ENCODE results near the gene OR5B21.

OR5B21 gene

DNA sequence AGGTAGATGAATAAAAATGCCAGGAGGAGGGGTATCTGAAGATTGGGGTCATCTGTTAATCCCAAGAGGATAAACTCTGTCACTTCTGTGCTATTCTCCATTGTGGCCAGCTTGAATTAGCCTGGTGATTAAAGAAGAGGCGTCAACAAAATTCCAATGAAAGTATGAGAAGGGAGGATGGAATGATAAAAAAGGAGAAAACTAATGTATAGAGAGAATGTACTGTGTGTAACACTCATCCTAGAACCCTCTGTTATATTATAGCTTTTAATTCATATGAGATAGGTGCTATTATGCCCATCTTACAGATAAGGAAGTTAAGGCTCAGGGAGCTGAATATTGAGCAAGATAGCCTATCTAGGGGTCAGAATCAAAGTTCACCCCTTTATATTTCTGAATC is at the start of gene OR5B21:
TSS of gene OR5B21 (minus strand) at position 101 of the 400 bp plus-strand sequence. CDS start at position 101, 0 bp downstream.
- no peak for DNase-seq

DNA sequence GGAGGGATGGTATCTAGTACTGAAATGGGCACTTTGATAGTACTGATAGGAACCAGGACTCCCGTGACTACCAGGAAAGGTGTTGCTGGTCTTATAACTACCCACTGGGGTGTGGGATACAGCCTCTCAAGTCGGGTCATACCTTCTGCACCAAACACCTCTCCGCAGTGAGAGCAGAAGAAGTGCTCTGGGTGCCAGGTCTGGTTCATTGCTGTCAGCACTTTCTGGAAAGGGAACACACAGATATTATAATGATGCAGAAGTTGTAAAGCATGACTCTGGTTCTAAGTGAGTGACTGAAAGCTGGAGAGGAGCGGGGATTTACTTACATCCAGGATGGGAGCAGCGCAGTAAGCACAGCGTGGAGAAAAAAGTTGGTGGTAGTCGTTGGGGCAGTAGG is 41.7 kb upstream of the OR5B21 start:
- DNase-seq: no peak

DNA sequence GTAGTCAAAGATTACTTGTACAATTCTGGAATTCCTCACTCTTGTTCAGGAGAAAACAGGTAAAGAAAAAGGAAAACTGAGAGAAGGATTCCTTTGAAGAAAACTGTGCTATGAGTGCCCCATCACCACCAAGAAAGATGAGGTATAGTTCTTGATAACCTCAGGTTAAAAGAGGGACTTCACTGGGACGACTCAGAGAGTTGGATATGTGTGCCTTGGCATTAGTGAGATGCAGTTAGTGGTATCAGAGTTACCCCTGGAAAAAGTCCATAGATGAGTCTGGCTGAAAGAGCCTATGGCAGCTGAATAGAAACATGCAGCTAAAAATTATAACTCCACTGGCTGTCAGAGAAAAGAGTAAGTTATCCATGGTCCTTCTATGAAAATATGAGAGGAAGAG is 38.9 kb upstream of the OR5B21 start:
- DNase-seq: no peak

DNA sequence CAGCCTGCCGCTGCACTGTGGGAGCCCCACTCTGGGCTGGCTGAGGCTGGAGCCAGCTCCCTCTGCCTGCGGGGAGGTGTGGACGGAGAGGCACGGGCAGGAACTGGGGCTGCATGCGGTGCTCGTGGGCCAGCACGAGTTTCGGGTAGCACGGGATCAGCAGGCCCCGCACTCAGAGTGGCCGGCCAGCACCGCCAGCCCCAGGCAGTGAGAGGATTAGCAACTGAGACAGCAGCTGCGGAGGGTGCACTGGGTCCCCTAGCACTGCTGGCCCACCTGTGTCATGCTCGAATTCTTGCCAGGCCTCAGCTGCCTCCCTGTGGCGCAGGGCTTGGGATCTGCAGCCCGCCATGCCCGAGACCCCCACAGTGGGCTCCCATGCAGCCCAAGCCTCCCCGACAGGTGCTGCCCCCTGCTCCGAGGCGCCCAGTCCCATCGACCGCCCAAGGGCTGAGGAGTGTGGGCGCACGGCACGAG is 24.0 kb upstream of the OR5B21 start:
- DNase-seq: no peak

DNA sequence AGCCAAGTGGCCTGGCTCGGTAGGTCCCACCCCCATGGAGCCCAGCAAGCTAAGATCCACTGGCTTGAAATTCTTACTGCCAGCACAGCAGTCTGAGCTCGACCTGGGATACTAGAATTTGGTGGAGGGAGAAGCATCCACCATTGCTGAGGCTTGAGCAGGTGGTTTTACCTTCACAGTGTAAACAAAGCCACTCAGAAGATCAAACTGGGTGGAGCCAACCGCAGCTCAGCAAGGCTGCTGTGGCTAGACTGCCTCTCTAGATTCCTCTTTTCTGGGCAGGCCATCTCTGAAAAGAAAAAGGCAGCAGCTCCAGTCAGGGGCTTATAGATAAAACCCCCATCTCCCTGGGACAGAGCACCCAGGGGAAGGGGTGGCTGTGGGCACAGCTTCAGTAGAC is 22.3 kb upstream of the OR5B21 start:
- DNase-seq: no peak

DNA sequence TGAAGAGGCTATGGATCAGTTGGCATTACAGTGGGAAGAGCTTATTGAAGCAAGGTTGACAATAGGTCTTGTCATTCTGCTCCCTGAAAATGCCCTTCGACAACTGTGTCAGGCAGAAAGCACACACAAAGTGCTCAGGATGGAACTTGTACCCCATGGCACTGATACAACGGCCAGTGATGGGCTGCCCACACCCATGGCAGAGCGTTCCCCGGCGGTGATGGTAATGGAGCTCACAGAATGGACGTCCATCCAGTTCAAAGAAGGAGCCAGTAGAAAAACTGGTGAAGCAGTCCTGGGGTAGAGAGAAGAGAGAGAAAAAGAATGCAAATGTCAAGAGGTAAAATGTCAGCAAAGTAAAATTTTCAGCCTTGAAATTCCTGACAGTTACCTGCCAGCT is 19.5 kb upstream of the OR5B21 start:
- no peak for DNase-seq

DNA sequence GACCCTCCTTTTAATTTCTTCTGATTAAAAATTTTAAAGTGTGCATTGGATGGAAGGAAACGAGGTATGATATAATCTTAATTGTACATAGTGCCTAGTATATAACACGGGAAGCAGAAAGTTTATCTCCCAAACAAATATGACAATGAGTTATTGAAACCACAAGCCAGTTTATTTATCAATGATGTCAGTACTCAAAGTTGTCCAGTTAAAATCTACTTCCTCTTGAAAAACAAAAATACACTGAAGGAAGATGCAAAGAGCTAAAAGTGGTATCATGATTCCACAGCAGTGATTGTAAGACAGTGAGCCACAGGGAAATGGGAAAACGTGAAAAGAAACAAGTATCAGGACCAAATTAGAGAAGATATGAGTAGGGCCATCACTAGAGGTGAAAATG is 18.8 kb upstream of the OR5B21 start:
- DNase-seq: no peak

DNA sequence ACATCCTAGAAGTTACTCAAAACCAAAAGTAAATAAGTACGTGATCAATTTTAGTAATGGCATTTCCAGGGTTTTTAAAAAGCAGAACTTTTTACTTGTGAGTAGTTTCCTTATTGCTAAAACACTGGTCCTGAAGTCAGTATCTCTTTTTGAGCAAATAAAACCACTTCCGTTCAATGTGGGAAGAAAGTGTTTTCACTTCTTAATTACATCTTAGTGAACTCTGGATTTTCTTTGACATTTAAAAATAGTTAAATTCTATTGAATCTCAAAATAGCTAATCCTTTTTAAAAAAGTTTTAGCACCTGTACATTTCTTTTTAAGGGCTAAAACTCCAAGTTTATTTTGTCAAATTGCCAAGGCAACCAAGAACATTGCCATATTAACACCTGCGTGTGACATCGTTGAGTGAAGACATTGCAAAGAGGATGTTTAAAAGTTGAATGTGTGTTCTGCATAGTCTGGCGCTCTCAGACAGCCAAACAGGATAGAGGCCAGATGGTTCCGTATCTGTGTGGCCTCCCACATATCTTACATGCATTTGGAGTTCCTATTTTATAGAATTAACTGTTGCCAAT is 17.2 kb upstream of the OR5B21 start:
- DNase-seq: no peak

DNA sequence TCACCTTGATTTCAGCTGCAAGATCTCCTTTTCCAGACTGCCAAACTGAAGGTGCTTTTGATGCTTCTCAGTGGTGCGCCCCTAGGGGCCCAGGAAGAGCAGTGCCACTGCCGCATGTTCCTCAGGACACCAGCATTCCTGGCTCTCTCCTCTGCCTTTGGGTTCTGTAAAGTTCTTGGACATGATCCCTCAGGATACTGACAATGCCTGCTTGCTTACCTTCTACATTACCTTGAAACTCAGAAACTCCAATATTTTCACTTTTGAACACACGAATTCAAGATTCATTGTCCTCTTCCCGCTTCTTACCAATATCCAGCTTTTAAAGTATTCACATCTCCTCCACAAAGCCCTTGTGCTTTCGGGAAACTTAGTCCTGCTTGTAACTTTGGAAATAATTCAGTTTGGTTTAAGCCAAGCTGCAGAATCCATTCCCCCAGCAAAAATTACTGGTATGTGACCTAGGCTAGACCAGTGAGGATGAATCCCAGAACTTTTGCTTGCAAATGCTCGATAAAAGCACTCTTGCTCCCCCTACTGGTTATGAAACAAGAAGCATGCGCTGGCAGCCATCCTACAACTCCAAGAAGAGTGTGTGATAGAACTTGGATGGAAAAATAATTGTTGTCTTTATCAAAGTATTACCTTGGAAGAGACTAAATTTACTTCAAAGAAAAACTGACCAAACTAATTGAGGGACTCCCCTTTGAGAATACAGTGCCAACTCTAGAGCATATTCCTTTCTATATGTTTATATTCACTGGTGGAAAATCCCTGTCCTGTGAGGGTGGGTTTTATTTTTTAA is 16.5 kb upstream of the OR5B21 start:
- DNase-seq: peak; percentile 72

DNA sequence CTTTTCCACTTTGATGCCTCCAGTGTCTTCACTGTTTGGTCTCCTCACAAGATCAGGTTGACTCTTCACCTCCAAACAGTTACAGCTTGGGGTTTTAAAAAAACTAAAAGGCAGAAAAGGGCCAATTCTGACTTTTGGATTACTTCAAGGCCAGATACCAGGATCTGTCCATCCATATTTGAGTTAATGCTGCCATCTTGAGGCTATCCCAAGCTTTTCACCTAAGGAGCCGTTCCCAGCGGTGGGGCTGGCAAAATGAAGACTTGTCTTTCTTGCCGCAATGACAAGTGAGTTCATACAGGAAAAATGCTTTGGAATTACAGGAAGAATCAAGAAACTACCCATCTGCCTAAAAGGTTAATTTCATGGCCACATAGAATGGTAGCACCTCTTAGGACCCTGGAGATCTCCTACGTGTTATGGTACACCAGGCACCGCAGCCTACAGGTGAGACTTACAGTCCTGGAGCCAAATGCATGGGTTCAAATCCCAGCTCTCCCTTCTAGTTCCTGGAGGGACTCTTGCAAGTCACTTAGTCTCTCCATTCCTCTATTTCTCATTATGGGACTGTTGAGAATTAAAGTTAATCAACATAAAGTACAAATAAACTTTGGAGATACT is 6.0 kb upstream of the OR5B21 start:
- DNase-seq: peak; percentile 58

DNA sequence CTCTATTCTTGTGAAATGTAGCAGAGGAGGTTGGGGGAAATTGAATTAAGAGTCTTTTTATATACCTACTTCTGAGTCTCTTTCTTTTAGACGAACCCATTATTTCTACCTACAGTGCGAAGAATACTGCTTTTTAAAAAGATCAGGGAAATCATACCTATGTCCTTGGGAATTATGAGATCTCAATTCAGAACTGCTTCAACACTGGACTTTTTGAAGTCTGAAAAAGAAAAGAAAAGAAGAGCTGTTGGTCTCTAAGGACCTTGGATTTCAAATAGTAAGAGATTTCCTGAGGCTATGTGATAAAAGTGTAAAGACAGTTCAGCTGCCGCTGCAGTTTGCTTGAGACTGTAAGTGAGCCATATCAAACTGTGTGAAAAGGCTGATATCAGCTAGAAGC is 3.7 kb upstream of the OR5B21 start:
- DNase-seq: no peak

DNA sequence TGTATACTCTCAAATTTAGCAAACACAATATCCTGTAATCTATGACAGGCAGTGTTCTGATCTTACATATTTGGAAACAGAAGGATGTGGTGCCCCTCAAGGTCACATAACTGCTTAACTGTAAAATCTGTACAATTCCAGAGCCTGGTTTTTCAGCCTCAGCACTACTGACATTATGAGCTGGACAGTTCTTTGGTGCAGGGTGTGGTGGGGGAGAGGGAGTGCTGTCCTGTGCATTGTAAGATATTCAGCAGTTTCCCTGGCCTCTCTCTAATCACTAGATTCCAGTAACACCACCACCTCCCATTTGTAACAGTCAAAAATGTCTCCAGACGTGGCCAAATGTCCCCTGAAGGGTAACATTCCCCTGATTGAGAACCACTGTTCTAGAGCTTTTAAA is 1.8 kb upstream of the OR5B21 start:
- DNase-seq: no peak

DNA sequence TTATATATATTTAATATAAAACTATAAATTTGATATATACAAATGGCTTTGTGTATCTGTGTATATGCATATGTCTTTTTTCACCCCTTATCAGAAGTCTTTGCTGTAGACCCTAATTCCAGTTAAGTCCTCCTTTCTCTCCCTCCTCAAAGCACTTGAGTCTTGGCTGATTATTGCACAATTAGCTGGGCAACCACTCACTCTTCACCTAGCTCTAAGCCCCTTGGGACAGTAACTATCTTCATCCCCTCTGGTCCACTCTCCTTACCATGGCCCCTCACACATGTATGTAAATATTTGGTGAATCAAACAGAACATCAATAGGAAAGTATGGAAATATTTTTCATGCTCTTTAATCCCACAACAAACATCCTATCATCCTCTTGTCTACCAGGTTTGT is 909 bp upstream of the OR5B21 start:
- no peak for DNase-seq

DNA sequence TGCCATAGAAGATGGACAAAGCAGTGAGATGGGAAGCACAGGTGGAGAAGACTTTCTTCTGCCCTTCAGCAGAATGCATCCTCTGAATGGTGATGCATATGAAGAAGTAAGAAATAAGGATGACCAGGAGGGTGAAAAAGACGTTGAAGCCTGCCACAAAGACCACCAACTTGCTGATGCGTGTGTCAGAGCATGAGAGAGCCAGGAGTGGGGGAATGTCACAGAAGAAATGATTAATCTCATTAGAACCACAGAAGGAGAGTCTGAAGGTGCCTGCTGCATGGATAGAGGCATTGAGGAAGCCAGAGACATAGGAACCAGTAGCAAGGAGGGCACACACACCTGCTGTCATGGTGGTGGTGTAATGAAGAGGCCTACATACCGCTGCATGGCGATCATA is 550 bp downstream of the OR5B21 start:
- no peak for DNase-seq

DNA sequence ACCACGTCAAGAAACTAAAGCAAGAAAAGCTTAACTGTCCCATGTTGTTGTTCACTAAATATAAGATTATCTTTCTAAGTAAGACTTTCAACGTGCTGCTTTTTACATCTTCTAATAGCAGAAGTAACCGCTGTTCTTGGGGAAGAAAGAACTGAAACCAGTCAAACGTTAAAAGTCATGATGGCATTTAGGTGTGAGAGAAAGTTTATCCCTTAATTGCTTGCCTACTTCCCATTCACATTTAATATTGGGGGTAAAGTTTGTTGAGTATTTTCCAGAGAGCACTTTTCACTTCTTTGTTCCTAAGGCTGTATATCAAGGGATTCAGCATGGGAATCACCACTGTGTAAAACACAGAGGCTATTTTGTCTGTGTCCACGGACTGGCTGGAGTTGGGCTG is 970 bp downstream of the OR5B21 start:
- no peak for DNase-seq

DNA sequence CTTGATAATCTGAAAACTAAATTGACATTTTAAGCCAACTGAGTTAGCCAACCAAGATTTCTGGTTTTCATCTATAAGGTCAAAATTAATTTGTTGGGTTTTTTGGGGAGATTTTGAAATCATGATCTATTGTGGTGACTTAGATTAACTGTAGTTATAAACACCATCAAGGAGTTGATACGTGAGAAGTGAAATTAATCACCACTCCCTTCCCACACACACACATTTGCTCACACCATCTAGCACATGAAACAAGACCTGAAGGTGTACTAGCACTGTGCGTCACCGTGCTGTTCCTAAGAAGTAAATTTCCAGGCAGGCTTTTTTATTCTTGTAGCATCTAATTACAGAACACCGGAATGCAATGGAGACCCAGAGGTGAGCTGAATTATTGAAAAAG is 2.1 kb downstream of the OR5B21 start:
- DNase-seq: no peak

DNA sequence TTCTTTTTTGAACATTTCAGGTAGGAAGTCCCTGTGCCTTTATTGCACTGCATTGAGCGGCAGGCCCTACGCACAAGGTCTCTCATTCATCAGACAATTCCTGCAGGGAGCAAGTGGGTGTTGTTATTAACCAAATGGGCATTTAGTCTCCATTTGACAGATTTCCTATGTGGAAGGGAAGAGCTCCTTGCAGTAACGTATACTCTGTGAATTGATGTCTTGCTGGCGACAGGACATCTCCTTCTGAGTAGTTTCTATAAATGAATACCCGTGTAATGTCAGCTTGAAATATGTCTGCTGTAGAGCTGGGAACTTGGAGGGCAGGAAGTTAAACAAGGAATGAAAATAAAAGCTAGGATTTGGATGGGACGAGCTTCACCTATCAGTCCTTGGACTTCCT is 3.7 kb downstream of the OR5B21 start:
- DNase-seq: no peak

DNA sequence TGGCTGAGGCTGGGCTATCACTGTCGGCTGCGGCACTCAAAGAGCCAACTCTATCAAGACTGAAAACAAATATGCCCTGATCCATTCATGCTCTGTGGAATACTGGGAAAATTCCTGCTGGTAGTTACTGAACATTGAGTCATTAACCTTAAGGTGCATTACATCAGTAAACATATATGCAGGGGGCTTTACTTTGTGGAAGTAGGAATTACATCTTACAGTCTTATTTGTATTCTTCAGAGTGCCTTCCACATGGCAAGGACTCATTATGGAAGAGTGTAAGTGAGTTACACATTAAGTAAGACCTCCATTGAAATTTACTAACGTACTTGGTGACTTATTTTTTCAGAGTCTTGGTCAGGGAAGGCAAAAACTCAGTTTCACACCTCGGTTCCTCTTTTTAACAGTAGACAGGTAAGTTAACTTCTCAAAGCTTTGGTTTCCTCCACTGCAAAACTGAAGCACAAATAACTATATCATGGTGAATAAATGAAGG is 4.5 kb downstream of the OR5B21 start:
- no peak for DNase-seq

DNA sequence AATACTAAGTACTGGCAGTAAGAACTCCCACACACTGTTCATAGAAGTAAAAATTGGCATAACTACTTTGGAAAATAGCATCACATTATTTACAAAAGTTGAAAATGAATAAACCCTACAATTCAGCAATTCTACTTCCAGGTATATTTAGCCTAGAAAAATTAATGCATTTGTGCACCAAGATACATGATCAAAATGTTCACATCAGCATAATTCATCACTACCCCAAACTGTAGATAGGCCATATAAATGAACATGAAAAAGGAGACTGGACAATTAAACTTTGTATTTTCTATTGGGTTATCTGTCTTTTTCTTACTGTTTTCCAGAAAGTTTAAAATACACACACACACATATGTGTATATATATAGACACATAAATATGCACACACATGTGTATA is 5.9 kb downstream of the OR5B21 start:
- DNase-seq: no peak

DNA sequence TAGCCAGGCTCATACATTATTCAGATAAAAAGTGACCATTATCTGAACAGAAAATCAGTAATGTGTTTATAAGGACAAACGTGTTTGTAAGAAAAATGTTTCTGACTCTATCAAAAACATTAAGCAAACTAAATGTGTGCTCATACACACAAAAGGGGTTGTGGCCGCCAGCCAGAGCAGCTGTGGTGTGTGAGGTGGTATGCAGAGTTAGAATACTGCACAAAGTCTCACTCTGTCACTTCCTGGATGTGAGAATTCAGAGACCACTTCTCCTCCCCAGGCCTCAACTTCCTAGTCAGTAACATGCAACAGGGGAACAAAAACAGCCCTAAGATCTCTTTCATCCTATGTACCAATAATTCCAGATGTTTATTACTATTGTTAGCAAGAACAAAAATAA is 9.4 kb downstream of the OR5B21 start:
- DNase-seq: no peak

DNA sequence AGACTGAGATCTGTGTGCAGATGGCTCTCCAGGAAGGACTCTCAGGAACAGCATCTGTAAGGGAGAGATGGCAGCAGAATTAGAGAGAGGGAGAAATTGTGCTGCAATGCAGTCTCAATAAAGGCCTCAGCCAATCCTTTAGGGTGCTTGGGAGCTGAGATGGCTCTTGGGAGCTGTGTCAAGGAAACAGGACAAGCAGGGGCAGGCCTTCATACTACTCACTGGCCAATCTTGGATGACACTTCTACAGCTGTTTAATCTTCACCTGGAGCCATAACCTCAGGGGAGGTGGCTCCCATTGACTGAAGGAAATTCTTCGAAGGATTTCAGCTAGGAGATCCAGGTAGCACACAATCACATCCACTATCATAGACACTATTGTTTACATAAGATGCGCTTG is 10.0 kb downstream of the OR5B21 start:
- no peak for DNase-seq

DNA sequence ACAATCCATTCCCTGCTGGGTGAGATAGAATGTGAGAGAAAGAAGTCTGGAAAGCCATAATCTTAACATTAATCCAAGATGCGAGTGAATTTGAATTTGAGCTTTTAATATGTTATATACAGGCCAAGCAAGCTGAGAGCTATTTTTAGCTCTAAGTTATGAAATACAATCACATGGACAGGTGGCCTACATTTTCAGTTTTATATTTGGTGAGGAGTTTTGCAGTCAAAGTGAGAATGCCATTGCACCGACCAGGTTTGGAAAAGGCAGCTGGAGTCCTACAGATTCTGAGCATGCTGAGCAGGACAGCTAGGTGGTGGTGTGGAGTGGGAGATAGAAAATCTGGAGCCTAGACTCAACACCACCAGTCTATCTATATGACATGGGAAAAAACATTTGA is 12.0 kb downstream of the OR5B21 start:
- DNase-seq: no peak

DNA sequence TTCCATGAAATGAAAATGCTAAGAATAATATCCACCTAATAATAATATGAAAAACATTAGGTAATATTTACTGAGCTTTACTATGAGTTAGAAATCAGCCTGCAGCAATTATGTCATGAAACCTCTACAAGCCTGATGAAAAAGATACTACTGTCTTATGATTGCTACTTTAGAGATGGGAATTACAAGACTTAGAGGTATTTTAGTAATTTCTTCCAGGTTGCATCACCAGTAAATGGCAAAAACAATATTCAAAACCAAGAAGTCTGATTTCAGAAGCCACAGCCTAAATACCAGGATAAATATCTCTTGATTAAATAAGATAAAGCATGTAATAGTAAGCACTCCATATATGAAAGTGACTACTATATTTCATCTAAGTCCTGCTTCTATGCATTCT is 13.8 kb downstream of the OR5B21 start:
- DNase-seq: no peak

DNA sequence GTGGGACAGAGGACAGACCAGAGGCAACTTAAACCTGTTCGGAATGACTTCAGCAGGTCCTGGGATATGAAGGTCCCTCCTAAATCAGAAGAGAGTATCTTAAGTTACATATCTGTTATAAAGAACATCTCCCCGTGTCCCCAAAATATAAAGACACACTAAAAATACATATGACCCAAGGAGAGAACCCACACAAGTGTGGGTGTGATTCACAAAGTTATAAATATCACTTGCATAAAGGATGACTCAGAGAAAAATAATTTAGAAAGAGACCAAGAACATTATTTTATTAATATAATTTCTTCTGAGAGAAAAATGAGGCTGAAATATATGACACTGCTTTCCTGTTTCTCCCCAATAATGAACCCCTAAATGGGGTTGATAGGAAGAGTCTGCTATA is 14.2 kb downstream of the OR5B21 start:
- DNase-seq: no peak

All from NCI-H82 (cell line).